Activated T-cell treated with anti-CD3 and anti-CD28 coated beads, Interleukin-2, amount 50 U/mL, for 4 hours (primary cell): ENCODE measurements around the gene C5orf58. TPM values are rescaled to one million over a fixed set of nuclear protein-coding genes. Genes with fewer than 3 reads are reported as not detected.

ENCODE experiments used
- ATAC-seq, 2 donors: fragments of 200-7000 bp; cut with Tn5 transposase; one replicate each; pipeline ENCODE4 v1.10.0; 2021
- DNase-seq: peaks from one replicate; pipeline ENCODE4 v3.0.0-alpha.2; 2020
- H3K27me3 Mint-ChIP-seq: one replicate; pipeline ENCODE4 v1.8.0; 2021; ENCODE audit warnings: low read depth, mixed read lengths
- H3K36me3 Mint-ChIP-seq: one replicate; pipeline ENCODE4 v1.8.0; 2022; ENCODE audit warnings: mixed read lengths; ENCODE audit not compliant: insufficient read depth
- H3K4me1 Mint-ChIP-seq: one replicate; pipeline ENCODE4 v1.8.0; 2021; ENCODE audit warnings: low read depth, mixed read lengths
- H3K4me3 Mint-ChIP-seq: one replicate; pipeline ENCODE4 v1.8.0; 2021; ENCODE audit warnings: mild to moderate bottlenecking, moderate library complexity, mixed read lengths
- H3K9me3 Mint-ChIP-seq: one replicate; pipeline ENCODE4 v1.8.0; 2021; ENCODE audit warnings: mixed read lengths
- total RNA-seq, 3 donors: library from RNA; stranded (reverse); gene quantifications; one replicate each; pipeline ENCODE4 v1.2.1, GENCODE V29; 2021

C5orf58 gene
- total RNA-seq, 3 donors from 2014 or later, result not detected

GRCh38 chr5:170256571-170256970 lies 23.8 kb downstream of the C5orf58 start:
- ATAC-seq (no peak), DNase-seq (no peak)
- H3K4me3 Mint-ChIP-seq, result no peak overlapping the region
- H3K36me3 Mint-ChIP-seq, result peaks cover 84% of the 10 kb centered on the region
- H3K27me3 Mint-ChIP-seq, result no peaks in the 10 kb centered on the region
- H3K9me3 Mint-ChIP-seq, result no peaks in the 10 kb centered on the region
- peaks cover 70% of the 10 kb centered on the region for H3K4me1 Mint-ChIP-seq

DNA sequence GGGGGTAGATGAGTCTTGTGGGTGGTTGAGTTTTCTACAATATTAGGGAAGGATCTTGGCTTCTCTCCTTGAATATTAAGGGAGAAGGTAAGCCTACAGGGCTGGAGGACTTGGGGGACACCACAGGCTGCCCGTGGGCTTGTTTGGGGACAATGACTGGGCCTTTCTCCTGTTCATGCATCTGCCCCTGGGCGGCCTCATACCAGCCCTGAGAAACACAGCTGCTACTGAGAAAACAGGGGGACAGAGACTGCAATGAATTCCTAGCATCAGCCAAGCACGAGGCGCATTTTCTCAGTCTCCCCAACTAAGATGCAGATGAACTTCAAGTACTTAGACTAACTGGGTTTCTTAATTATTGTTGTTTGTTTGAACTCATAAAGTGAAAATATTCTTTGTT lies 24.6 kb downstream of the C5orf58 start:
- peaks cover 75% of the 10 kb centered on the region for H3K4me1 Mint-ChIP-seq
- no peaks in the 10 kb centered on the region for H3K9me3 Mint-ChIP-seq
- peaks cover 84% of the 10 kb centered on the region for H3K36me3 Mint-ChIP-seq
- no peaks in the 10 kb centered on the region for H3K27me3 Mint-ChIP-seq
- ATAC-seq, result no peak
- no peak overlapping the region for H3K4me3 Mint-ChIP-seq
- DNase-seq, result no peak

DNA sequence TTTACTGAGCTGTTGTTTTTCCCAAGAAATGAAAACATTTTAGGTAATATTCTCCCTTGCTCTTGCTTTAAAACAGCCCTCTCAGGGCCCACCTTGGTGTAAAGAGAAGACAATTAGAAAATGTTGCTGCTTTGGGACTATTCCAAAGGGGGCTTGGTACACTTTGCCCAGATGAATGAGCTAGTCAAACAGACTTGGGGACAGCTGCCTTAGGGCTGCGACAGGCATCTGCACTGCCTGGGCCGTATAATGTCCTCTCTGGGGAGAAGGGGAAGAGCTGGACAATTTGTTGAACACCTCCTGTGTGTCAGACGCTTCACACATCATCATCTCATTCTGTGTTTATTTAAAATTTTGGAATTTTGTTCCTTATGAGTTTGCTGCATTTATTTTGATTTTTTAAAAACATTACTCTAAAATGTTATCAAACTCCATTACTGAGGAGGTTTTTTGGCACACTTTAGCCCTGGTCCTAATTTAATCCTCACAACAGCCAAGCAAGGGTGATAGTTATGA lies 28.8 kb downstream of the C5orf58 start:
- H3K4me1 Mint-ChIP-seq, result peaks cover 75% of the 10 kb centered on the region

GRCh38 chr5:170262061-170263045 lies 29.6 kb downstream of the C5orf58 start:
- Mint-ChIP-seq H3K9me3 (no peaks in the 10 kb centered on the region), H3K4me1 (peaks cover 79% of the 10 kb centered on the region), H3K4me3 (peak overlapping the region; percentile 27), H3K27me3 (no peaks in the 10 kb centered on the region), H3K36me3 (peaks cover 65% of the 10 kb centered on the region)
- DNase-seq, result no peak
- ATAC-seq, result peak; percentile 19 to 36

More for the DNA sequence above, 28.8 kb downstream of the C5orf58 start:
- no peak for ATAC-seq
- no peak overlapping the region for H3K4me3 Mint-ChIP-seq
- H3K36me3 Mint-ChIP-seq, result peaks cover 69% of the 10 kb centered on the region
- no peak for DNase-seq
- H3K9me3 Mint-ChIP-seq, result no peaks in the 10 kb centered on the region
- no peaks in the 10 kb centered on the region for H3K27me3 Mint-ChIP-seq

DNA sequence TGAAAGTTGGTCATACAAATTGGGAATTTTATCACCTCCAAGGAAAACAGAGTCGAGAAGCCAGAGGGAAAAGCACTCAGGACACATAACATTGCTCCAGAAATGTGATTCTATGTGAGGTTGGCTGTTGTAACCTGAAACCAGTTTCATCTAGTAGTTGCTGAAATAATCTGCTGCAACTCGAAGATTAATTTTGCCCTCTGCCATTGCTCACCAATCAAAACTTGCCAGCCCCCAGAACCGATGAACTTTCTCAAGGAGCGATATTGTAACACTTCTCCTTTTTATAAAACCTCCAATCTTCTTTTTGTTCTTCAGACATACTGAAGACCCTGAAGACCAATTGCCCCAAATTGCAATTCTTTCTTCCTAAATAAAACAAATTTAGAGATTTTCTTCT lies 31.1 kb downstream of the C5orf58 start:
- H3K4me3 Mint-ChIP-seq, result no peak overlapping the region
- no peak for ATAC-seq

DNA sequence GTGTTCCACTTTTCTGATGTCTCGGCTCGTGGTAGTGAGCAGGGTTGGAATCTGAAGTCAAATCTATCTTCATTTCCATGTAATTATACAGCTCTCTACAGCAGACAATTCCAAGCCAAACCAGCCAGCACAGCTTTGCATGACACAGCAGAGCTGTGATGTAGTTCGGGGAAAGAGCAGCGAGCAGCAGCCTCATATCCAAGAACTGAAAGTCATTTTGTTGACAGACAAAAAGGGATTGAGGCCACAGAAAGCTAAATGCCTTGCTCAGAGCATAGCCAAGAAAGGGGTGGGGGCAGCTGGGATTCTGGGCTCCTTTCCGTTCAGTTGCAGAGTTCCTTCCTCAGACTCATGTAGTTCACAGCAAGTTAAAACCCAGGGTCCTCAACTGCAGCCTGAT lies 32.7 kb downstream of the C5orf58 start:
- no peak for ATAC-seq
- no peak overlapping the region for H3K4me3 Mint-ChIP-seq
- no peak for DNase-seq
- no peaks in the 10 kb centered on the region for H3K27me3 Mint-ChIP-seq
- H3K9me3 Mint-ChIP-seq, result no peaks in the 10 kb centered on the region
- H3K36me3 Mint-ChIP-seq, result peaks cover 63% of the 10 kb centered on the region
- H3K4me1 Mint-ChIP-seq, result peaks cover 93% of the 10 kb centered on the region

More for the DNA sequence above, 31.1 kb downstream of the C5orf58 start:
- peaks cover 90% of the 10 kb centered on the region for H3K4me1 Mint-ChIP-seq
- H3K9me3 Mint-ChIP-seq, result no peaks in the 10 kb centered on the region
- peaks cover 61% of the 10 kb centered on the region for H3K36me3 Mint-ChIP-seq
- DNase-seq, result no peak
- H3K27me3 Mint-ChIP-seq, result no peaks in the 10 kb centered on the region

DNA sequence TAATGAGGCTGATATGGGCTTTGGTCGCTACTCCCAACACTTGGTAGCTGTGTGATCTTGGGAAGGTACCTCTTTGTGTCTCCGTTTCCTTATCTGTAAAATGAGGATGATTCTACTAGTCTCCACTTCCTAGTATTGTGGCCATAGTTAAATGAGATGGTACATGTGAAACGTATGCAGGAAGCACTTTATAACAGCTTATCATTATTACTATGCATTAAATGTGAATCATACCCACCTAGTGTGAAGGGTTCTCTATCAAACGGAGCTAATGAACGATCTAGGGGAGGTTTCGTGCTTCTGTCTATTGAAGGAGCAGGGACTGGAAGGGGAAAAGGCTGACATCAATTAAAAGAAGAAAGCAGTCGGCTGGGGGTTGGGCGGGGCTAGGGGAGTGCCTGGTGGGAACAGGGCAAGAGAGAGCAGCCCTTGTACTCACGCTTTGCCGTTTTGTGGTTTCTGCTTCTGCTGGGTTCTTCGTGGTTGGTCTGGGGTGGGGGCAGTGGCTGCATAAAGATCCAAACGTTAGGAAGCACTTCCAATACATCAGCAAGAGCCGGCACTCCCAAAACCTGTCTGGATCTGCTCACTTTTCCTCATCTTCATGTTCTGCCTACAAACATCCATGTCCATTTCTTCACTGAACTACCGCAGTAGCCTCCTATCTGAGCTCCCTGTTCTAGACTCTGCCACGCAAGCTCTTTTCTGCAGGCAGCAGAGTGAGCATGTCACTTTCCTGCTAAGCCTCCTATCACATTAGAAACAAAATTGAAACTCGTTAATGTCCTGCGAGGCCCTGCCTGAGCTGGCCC lies 34.0 kb downstream of the C5orf58 start:
- DNase-seq, result peak; percentile 46
- Mint-ChIP-seq H3K4me1 (peaks cover 94% of the 10 kb centered on the region), H3K9me3 (no peaks in the 10 kb centered on the region), H3K4me3 (peak overlapping the region; percentile 51), H3K27me3 (no peaks in the 10 kb centered on the region), H3K36me3 (peaks cover 63% of the 10 kb centered on the region)
- peak; percentile 50 to 60 for ATAC-seq

- Mint-ChIP-seq H3K36me3 (peaks cover 61% of the 10 kb centered on the region), H3K4me1 (peaks cover 92% of the 10 kb centered on the region), H3K4me3 (peak overlapping the region; percentile 51), H3K9me3 (no peaks in the 10 kb centered on the region), H3K27me3 (no peaks in the 10 kb centered on the region)
- ATAC-seq (peak; percentile 41 to 49), DNase-seq (peak; percentile 76)
These were observed 34.8 kb downstream of the C5orf58 start for GRCh38 chr5:170267431-170268152.

DNA sequence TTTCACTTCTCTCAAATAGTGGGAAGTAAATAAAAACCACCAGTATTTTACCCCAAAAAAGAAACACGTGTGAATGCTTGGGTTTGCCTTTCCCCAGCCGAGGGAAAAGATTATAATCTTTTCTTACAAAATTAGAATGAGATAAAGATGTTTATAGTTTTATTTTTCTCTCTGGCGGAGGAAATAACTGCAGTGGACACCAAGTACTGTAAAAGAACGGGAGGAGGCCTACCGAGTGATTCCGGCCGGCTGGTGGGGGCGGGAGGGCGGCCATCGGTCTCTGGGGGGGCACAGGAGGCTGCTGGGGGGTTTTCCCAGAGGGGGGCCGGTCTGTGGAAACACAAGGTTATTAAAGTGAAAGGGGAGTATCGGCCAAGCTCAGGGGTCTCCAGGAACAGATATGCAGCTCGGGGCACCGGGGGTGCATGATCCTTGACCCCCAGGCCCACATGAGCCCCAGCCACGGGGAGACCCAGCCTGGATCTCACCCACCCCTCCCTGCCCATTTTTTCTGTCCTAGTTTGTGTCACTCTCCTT lies 35.4 kb downstream of the C5orf58 start:
- DNase-seq (no peak), ATAC-seq (no peak)
- no peaks in the 10 kb centered on the region for H3K9me3 Mint-ChIP-seq
- H3K4me3 Mint-ChIP-seq, result peak overlapping the region; percentile 58
- peaks cover 90% of the 10 kb centered on the region for H3K4me1 Mint-ChIP-seq
- peaks cover 62% of the 10 kb centered on the region for H3K36me3 Mint-ChIP-seq
- no peaks in the 10 kb centered on the region for H3K27me3 Mint-ChIP-seq

DNA sequence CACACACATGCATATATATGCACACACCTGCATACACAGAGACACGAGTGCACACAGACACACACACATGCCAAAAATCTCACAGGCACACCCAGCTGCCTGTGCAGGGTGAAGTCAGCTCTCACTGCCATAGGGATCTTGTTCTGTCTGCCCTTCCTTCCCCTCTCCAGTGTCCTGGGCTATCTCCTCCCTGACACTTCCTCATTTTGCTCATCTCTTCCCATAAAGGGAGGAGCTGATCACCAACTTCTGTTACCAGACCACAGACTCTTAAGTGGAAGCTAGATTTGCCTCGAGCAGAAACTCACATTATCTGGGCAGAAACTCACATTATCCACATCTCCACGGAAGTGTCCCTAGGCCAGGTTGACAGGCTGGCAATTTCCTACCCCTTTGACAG lies 36.1 kb downstream of the C5orf58 start:
- no peak for DNase-seq
- peak overlapping the region; percentile 58 for H3K4me3 Mint-ChIP-seq
- H3K27me3 Mint-ChIP-seq, result no peaks in the 10 kb centered on the region

DNA sequence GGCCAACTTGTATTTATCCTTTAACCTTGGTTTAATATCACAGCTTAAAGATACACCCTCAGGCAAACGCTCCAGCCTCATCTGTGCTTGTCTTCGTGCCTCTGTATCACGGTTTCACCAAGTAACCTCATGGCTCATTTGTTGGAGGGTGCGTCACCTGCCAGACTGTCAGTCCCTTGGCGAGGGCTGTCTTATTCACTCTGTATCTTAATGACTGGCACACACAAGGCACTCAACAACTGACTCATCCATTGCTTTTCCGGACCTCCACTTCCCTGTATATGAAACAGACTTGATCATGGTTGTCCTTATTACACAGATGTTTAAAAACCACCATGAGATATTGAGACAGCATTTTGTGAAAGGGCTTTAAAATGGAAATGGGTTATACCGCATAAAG lies 36.8 kb downstream of the C5orf58 start:
- peak overlapping the region; percentile 63 for H3K4me3 Mint-ChIP-seq
- H3K27me3 Mint-ChIP-seq, result no peaks in the 10 kb centered on the region
- peaks cover 66% of the 10 kb centered on the region for H3K36me3 Mint-ChIP-seq
- H3K9me3 Mint-ChIP-seq, result no peaks in the 10 kb centered on the region
- DNase-seq, result peak; percentile 55
- ATAC-seq, result peak; percentile 66 to 78
- peaks cover 88% of the 10 kb centered on the region for H3K4me1 Mint-ChIP-seq

More for the DNA sequence above, 36.1 kb downstream of the C5orf58 start:
- peaks cover 88% of the 10 kb centered on the region for H3K4me1 Mint-ChIP-seq
- H3K36me3 Mint-ChIP-seq, result peaks cover 66% of the 10 kb centered on the region
- no peak for ATAC-seq
- H3K9me3 Mint-ChIP-seq, result no peaks in the 10 kb centered on the region

- ATAC-seq (no peak), DNase-seq (no peak)
- Mint-ChIP-seq H3K36me3 (peaks cover 68% of the 10 kb centered on the region), H3K4me3 (no peak overlapping the region), H3K4me1 (peaks cover 94% of the 10 kb centered on the region), H3K27me3 (no peaks in the 10 kb centered on the region), H3K9me3 (no peaks in the 10 kb centered on the region)
These were observed 37.7 kb downstream of the C5orf58 start for GRCh38 chr5:170270293-170271069.
